HG03575 (cell line): ENCODE results near the gene FAM20C.

Source experiments
- ATAC-seq: cut with Tn5 transposase; IDR thresholded peaks from one replicate; pipeline ENCODE4 v1.9.1; 2021; ENCODE audit not compliant: unreplicated experiment, insufficient number of reproducible peaks, low FRiP score; ENCODE audit errors: extremely low read depth

Gene FAM20C

GRCh38 chr7:187227-187927 lies 5.0 kb upstream of the FAM20C start:
- no peak for ATAC-seq

GRCh38 chr7:188174-188573 lies 4.2 kb upstream of the FAM20C start:
- ATAC-seq = no peak

GRCh38 chr7:188727-189500 lies 3.5 kb upstream of the FAM20C start:
- no peak for ATAC-seq

GRCh38 chr7:189719-190118 lies 2.7 kb upstream of the FAM20C start:
- ATAC-seq = no peak

- no peak for ATAC-seq
These were observed 2.2 kb upstream of the FAM20C start for GRCh38 chr7:190196-190595.

GRCh38 chr7:191105-191980 lies 1.0 kb upstream of the FAM20C start:
- no peak for ATAC-seq

GRCh38 chr7:192701-193480 lies 520 bp downstream of the FAM20C start:
- ATAC-seq = no peak

GRCh38 chr7:193481-194251 lies 1.3 kb downstream of the FAM20C start:
- no peak for ATAC-seq

GRCh38 chr7:194252-195009 lies 2.1 kb downstream of the FAM20C start:
- no peak for ATAC-seq

GRCh38 chr7:195010-195829 lies 2.8 kb downstream of the FAM20C start:
- ATAC-seq = no peak

- ATAC-seq = no peak
These were observed 3.4 kb downstream of the FAM20C start for GRCh38 chr7:195830-196128.

- no peak for ATAC-seq
These were observed 3.9 kb downstream of the FAM20C start for GRCh38 chr7:196283-196682.

- no peak for ATAC-seq
These were observed 4.5 kb downstream of the FAM20C start for GRCh38 chr7:196778-197321.

GRCh38 chr7:197413-198335 lies 5.3 kb downstream of the FAM20C start:
- ATAC-seq = no peak

GRCh38 chr7:199483-200249 lies 7.3 kb downstream of the FAM20C start:
- no peak for ATAC-seq
